OCI-LY1 (cell line): ENCODE data around the gene PPP2R2B.
"Not testable (repeated sequence)": the region's sequence is repeated elsewhere in the genome, so short reads cannot be mapped to it uniquely, and the experiment has no call there.

Experiments used
- H2AFZ ChIP-seq: fragments of 200-600 bp; sonication (generic), shearing (Covaris generic); 2 replicates; pipeline ENCODE4 v1.6.0; 2014; ENCODE audit warnings: antibody characterized with exemption, mild to moderate bottlenecking, low read length
- H3F3A ChIP-seq: fragments of 200-600 bp; sonication (generic), shearing (Covaris generic); 2 replicates; pipeline ENCODE4 v1.6.0; 2014; ENCODE audit warnings: mild to moderate bottlenecking, antibody characterized with exemption, low read length, moderate library complexity; ENCODE audit not compliant: insufficient read depth
- H3K27ac ChIP-seq: fragments of 200-600 bp; sonication (generic); 2 replicates; pipeline ENCODE4 v1.5.1; 2014; ENCODE audit warnings: low read length, mixed run types, mild to moderate bottlenecking, low read depth; ENCODE audit not compliant: poor library complexity, severe bottlenecking
- H3K27me3 ChIP-seq: fragments of 200-600 bp; sonication (generic); 2 replicates; pipeline ENCODE4 v1.6.0; 2014; ENCODE audit warnings: antibody characterized with exemption, mild to moderate bottlenecking, low read length, moderate library complexity; ENCODE audit not compliant: insufficient read depth
- H3K36me3 ChIP-seq: fragments of 200-600 bp; sonication (generic); 2 replicates; pipeline ENCODE4 v1.6.1; 2014; ENCODE audit warnings: mild to moderate bottlenecking, antibody characterized with exemption, low read length, moderate library complexity, mixed read lengths; ENCODE audit not compliant: insufficient read depth
- H3K4me1 ChIP-seq: fragments of 200-600 bp; sonication (generic); 2 replicates; pipeline ENCODE4 v1.5.1; 2014; ENCODE audit warnings: mild to moderate bottlenecking, low read length, moderate library complexity; ENCODE audit not compliant: insufficient read depth, severe bottlenecking
- H3K4me2 ChIP-seq: fragments of 200-600 bp; sonication (generic), shearing (Covaris generic); 2 replicates; pipeline ENCODE4 v1.6.1; 2014; ENCODE audit warnings: low read length
- H3K4me3 ChIP-seq: fragments of 200-600 bp; sonication (generic); 2 replicates; pipeline ENCODE4 v1.5.1; 2014; ENCODE audit warnings: low read length, low read depth, mild to moderate bottlenecking, mixed read lengths; ENCODE audit not compliant: poor library complexity, severe bottlenecking
- H3K79me2 ChIP-seq: fragments of 200-600 bp; shearing (Covaris generic); 2 replicates; pipeline ENCODE4 v1.6.1; 2016; ENCODE audit warnings: mixed run types, low read length, mixed read lengths; ENCODE audit not compliant: insufficient read depth
- H3K9ac ChIP-seq: fragments of 200-600 bp; sonication (generic), shearing (Covaris generic); 2 replicates; pipeline ENCODE4 v1.6.1; 2014; ENCODE audit warnings: mild to moderate bottlenecking, low read length, mixed read lengths
- H3K9me2 ChIP-seq: fragments of 200-600 bp; sonication (generic), shearing (Covaris generic); 2 replicates; pipeline ENCODE4 v1.6.1; 2014; ENCODE audit warnings: low read depth, mild to moderate bottlenecking, low read length, mixed read lengths
- H3K9me3 ChIP-seq: fragments of 200-600 bp; shearing (Covaris generic); 2 replicates; pipeline ENCODE4 v1.6.1; 2014; ENCODE audit warnings: low read length, mixed read lengths
- H4K20me1 ChIP-seq: fragments of 200-600 bp; sonication (generic), shearing (Covaris generic); 2 replicates; pipeline ENCODE4 v1.6.0; 2016; ENCODE audit warnings: mild to moderate bottlenecking, low read length; ENCODE audit not compliant: insufficient read depth
- CTCF ChIP-seq: fragments of 200-600 bp; sonication (generic), shearing (Covaris generic); IDR thresholded peaks from 2 replicates; pipeline ENCODE4 v1.5.1; 2017; ENCODE audit warnings: mild to moderate bottlenecking, antibody characterized with exemption, low read length, moderate library complexity, mixed read lengths
- EZH2 ChIP-seq: fragments of 200-600 bp; sonication (generic), shearing (Covaris generic); IDR thresholded peaks from 2 replicates; pipeline ENCODE4 v1.8.0; 2017; ENCODE audit warnings: borderline replicate concordance, mixed run types, mild to moderate bottlenecking, antibody characterized with exemption, low read length, moderate library complexity, mixed read lengths

PPP2R2B gene

GRCh38 chr5:146620669-146621051, 257.9 kb downstream of the PPP2R2B start:
- no peaks in the 10 kb centered on the region for H3K4me1 ChIP-seq
- no peak overlapping the region for H3K4me2 ChIP-seq
- no peak overlapping the region for H2AFZ ChIP-seq
- no peak overlapping the region for H3K4me3 ChIP-seq
- no peaks in the 10 kb centered on the region for H3K36me3 ChIP-seq
- no peaks in the 10 kb centered on the region for H3K9me2 ChIP-seq
- H3K9me3 ChIP-seq = no peaks in the 10 kb centered on the region
- H4K20me1 ChIP-seq = no peaks in the 10 kb centered on the region
- H3K27me3 ChIP-seq = no peaks in the 10 kb centered on the region
- TF ChIP-seq EZH2 = no peak
- TF ChIP-seq CTCF = no peak
- no peak overlapping the region for H3K9ac ChIP-seq
- H3F3A ChIP-seq = no peaks in the 10 kb centered on the region
- no peaks in the 10 kb centered on the region for H3K79me2 ChIP-seq
- no peak overlapping the region for H3K27ac ChIP-seq

- Histone ChIP-seq H3K79me2 (no peaks in the 10 kb centered on the region), H4K20me1 (no peaks in the 10 kb centered on the region), H3F3A (no peaks in the 10 kb centered on the region), H3K27me3 (no peaks in the 10 kb centered on the region), H3K9me3 (no peaks in the 10 kb centered on the region), H3K9ac (no peak overlapping the region), H3K36me3 (no peaks in the 10 kb centered on the region), H3K4me2 (no peak overlapping the region), H3K9me2 (no peaks in the 10 kb centered on the region), H2AFZ (no peak overlapping the region), H3K4me1 (no peaks in the 10 kb centered on the region), H3K27ac (no peak overlapping the region), H3K4me3 (no peak overlapping the region)
- TF ChIP-seq CTCF (no peak), EZH2 (no peak)
Observed at GRCh38 chr5:146620031-146620668, 258.4 kb downstream of the PPP2R2B start.

GRCh38 chr5:146618434-146618833, 260.1 kb downstream of the PPP2R2B start:
- Histone ChIP-seq H3K4me3 (no peak overlapping the region), H3K79me2 (no peaks in the 10 kb centered on the region), H2AFZ (no peak overlapping the region), H3K4me2 (no peak overlapping the region), H4K20me1 (no peaks in the 10 kb centered on the region), H3K27me3 (no peaks in the 10 kb centered on the region), H3K9ac (no peak overlapping the region), H3K9me2 (no peaks in the 10 kb centered on the region), H3K36me3 (no peaks in the 10 kb centered on the region), H3K4me1 (no peaks in the 10 kb centered on the region), H3K9me3 (no peaks in the 10 kb centered on the region), H3F3A (no peaks in the 10 kb centered on the region), H3K27ac (no peak overlapping the region)
- no peak for TF ChIP-seq EZH2
- TF ChIP-seq CTCF = no peak

GRCh38 chr5:146609731-146610130, 268.8 kb downstream of the PPP2R2B start:
- H3K4me3 ChIP-seq, H3K9me2 ChIP-seq, H3F3A ChIP-seq, H3K27ac ChIP-seq, H3K36me3 ChIP-seq, H3K79me2 ChIP-seq, H3K9me3 ChIP-seq, H3K4me1 ChIP-seq, H4K20me1 ChIP-seq, H3K27me3 ChIP-seq, H3K4me2 ChIP-seq, H3K9ac ChIP-seq, H2AFZ ChIP-seq: not testable (repeated sequence)
